ENCODE data around the gene FMO1.

- TF ChIP-seq CTCF (IDR thresholded peaks at IDR 0.05; ENCODE audit: borderline replicate concordance, extremely low read depth, low read length, poor library complexity, severe bottlenecking) (no peak), EZH2 (IDR thresholded peaks at IDR 0.05; ENCODE audit: borderline replicate concordance, low read depth, low read length, severe bottlenecking) (no peak)
Measured at GRCh38 chr1:171334024-171334640, 85.8 kb downstream of the FMO1 start.
